AG04450 (cell line): ENCODE results near the gene SLC35F3. TPM values are rescaled to one million over a fixed set of nuclear protein-coding genes. Genes with fewer than 3 reads are reported as not detected.
"Not testable (repeated sequence)": the region's sequence is repeated elsewhere in the genome, so short reads cannot be mapped to it uniquely, and the experiment has no call there.

Source experiments
- CTCF ChIA-PET: fragments of 300-600, 350-600 bp; formaldehyde crosslinking; extraction: SDS; loops from one replicate; lab custom pipeline; 2022; ENCODE audit warnings: antibody characterized with exemption, inconsistent platforms; lab: Charles Lee
- POLR2A ChIA-PET: fragments of 350-600 bp; formaldehyde crosslinking; extraction: SDS; loops from one replicate; lab custom pipeline; 2021; ENCODE audit warnings: antibody characterized with exemption, inconsistent platforms; lab: Yijun Ruan, JAX
- DNase-seq: peaks from one replicate; pipeline ENCODE4 v3.0.0-alpha.2; 2011; ENCODE audit warnings: low read depth, low spot score
- H3K27ac ChIP-seq: one replicate; pipeline ENCODE4 v1.5.1; 2012; ENCODE audit warnings: low read depth, low read length, control low read depth
- H3K27me3 ChIP-seq: one replicate; pipeline ENCODE4 v1.6.0; 2012; ENCODE audit warnings: low read length; ENCODE audit not compliant: control insufficient read depth, insufficient read depth
- H3K4me3 ChIP-seq: 2 replicates; pipeline ENCODE4 v1.5.1; 2011; ENCODE audit warnings: mild to moderate bottlenecking, low read depth, low read length, control low read depth
- H3K9me3 ChIP-seq: 2 replicates; pipeline ENCODE4 v1.5.1; 2012; ENCODE audit warnings: low read length; ENCODE audit not compliant: control insufficient read depth, insufficient read depth
- polyA plus RNA-seq: library from polyadenylated mRNA; depleted of rRNA; stranded (reverse); fragments of >200 nt; gene quantifications from 2 replicates; pipeline ENCODE4 v1.2.3, GENCODE V29; 2011
- TF ChIP-seq, protein P1 (sequence below): IDR thresholded peaks from 2 replicates; pipeline ENCODE4 v1.5.1; 2011; ENCODE audit warnings: low read depth, low read length, control low read depth, inconsistent platforms

The SLC35F3 gene
- polyA plus RNA-seq, 1 experiment = 0.04 TPM

- CTCF ChIA-PET = interaction anchor here (0.6 to 2.6 kb wide), 2 partner anchors 15 to 875 kb away, joined by 3 to 11 read pairs; no protein-coding TSS in a partner anchor
These were observed 391.1 kb downstream of the SLC35F3 start for GRCh38 chr1:234295626-234296025.

DNA sequence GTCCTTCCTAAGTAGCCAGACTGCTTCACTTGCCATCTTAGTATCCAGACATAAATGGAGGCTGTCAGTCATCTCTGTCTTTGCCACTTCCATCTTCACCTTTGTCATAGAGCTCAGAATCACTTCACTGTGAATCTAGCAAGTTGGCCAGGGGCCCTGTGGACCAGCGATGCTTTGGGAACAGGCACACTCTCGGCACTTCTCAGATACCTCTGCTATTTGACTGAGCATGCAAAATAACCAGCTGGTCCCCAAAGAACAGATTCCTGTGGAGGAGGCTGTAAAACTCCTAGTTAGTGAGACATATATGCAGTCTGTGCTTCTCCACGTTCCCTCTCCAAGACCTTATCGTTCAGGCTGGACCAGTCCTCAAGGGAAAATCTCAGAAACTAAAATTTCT is 392.0 kb downstream of the SLC35F3 start:
- POLR2A ChIA-PET = no interaction called here
- Histone ChIP-seq H3K27me3 (no peaks in the 10 kb centered on the region), H3K4me3 (no peak overlapping the region), H3K9me3 (no peaks in the 10 kb centered on the region), H3K27ac (no peak overlapping the region)
- CTCF ChIA-PET = interaction anchor here (2.6 kb wide), 1 partner anchor 14 kb away, joined by 11 read pairs; no protein-coding TSS in a partner anchor
- TF ChIP-seq, protein P1, sequence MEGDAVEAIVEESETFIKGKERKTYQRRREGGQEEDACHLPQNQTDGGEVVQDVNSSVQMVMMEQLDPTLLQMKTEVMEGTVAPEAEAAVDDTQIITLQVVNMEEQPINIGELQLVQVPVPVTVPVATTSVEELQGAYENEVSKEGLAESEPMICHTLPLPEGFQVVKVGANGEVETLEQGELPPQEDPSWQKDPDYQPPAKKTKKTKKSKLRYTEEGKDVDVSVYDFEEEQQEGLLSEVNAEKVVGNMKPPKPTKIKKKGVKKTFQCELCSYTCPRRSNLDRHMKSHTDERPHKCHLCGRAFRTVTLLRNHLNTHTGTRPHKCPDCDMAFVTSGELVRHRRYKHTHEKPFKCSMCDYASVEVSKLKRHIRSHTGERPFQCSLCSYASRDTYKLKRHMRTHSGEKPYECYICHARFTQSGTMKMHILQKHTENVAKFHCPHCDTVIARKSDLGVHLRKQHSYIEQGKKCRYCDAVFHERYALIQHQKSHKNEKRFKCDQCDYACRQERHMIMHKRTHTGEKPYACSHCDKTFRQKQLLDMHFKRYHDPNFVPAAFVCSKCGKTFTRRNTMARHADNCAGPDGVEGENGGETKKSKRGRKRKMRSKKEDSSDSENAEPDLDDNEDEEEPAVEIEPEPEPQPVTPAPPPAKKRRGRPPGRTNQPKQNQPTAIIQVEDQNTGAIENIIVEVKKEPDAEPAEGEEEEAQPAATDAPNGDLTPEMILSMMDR = no peak
- no peak for DNase-seq

More at GRCh38 chr1:234295626-234296025, 391.1 kb downstream of the SLC35F3 start:
- H3K27me3 ChIP-seq = no peaks in the 10 kb centered on the region
- H3K27ac ChIP-seq = no peak overlapping the region
- POLR2A ChIA-PET = no interaction called here
- H3K9me3 ChIP-seq = no peaks in the 10 kb centered on the region
- DNase-seq = no peak
- no peak overlapping the region for H3K4me3 ChIP-seq
- TF ChIP-seq, protein P1 = no peak

DNA sequence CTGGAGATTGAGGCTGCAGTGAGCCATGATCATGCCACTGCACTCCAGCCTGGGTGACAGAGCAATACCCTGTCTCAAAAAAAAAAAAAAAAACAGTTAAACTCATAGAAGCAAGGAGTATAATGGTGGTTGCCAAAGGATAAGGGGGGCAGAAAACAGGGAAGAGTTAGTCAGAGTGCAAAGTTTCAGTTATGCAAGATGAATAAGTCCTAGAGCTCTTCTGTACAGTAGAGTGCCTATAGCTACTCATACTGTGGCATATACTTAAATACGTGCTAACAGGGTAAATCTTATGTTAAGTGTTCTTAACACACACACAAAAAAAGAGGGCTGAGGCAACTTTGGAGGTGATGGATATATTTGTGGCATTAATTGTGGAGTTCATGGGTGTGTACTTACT is 393.2 kb downstream of the SLC35F3 start:
- no peaks in the 10 kb centered on the region for H3K9me3 ChIP-seq
- H3K4me3 ChIP-seq = no peak overlapping the region
- DNase-seq = no peak
- no peaks in the 10 kb centered on the region for H3K27me3 ChIP-seq
- TF ChIP-seq, protein P1 = no peak
- ChIA-PET CTCF (no interaction called here), POLR2A (no interaction called here)
- H3K27ac ChIP-seq = no peak overlapping the region

GRCh38 chr1:234300096-234300495 is 395.6 kb downstream of the SLC35F3 start:
- POLR2A ChIA-PET = no interaction called here
- H3K4me3 ChIP-seq = no peak overlapping the region
- CTCF ChIA-PET = interaction anchor here (0.6 to 2.7 kb wide), 2 partner anchors 9 to 26 kb away, joined by 7 to 22 read pairs; no protein-coding TSS in a partner anchor
- no peaks in the 10 kb centered on the region for H3K27me3 ChIP-seq
- no peak for DNase-seq
- no peak overlapping the region for H3K27ac ChIP-seq
- H3K9me3 ChIP-seq = no peaks in the 10 kb centered on the region
- TF ChIP-seq, protein P1 = no peak

DNA sequence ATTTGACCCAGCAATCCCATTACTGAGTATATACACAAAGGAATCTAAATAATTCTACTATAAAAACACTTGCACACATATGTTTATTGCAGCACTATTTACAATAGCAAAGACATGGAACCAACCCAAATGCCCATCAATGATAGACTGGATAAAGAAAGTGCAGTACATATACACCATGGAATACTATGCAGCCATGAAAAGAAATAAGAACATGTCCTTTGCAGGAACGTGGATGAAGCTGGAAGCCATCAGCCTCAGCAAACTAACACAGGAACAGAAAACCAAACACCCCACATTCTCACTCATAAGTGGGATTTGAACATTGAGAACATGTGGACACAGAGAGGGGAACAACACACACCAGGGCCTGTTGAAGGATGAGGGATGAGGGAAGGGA is 397.2 kb downstream of the SLC35F3 start:
- H3K9me3 ChIP-seq, H3K27ac ChIP-seq, DNase-seq, H3K27me3 ChIP-seq, H3K4me3 ChIP-seq, POLR2A ChIA-PET: not testable (repeated sequence)
- CTCF ChIA-PET = interaction anchor here (1.0 to 2.7 kb wide), 2 partner anchors 8 to 187 kb away, joined by 3 to 22 read pairs; no protein-coding TSS in a partner anchor
